HK-2 (cell line): ENCODE results near the gene CRMP1.

Source experiments
- DNase-seq: peaks from one replicate; pipeline ENCODE4 v3.0.0-alpha.2; 2018; ENCODE audit not compliant: unreplicated experiment

Gene CRMP1

DNA sequence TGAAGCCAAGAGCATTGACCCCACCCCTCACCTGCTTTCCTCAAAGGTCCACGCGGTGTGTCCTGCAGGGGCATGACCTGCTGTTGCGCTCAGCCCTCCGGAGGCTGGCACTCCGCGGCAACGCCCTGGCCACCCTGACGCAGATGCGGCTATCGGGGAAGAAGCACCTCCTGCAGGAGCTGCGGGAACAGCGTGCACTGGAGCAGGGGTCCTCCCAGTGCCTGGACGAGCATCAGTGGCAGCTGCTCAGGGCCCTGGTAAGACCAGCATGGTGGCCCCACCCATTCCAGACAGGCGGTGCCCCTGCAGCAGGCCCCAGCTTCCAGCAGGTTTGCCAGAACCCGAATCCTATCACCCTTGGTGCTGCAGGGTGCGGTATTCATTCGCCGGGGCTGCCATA lies 95.9 kb downstream of the CRMP1 start:
- DNase-seq: no peak

DNA sequence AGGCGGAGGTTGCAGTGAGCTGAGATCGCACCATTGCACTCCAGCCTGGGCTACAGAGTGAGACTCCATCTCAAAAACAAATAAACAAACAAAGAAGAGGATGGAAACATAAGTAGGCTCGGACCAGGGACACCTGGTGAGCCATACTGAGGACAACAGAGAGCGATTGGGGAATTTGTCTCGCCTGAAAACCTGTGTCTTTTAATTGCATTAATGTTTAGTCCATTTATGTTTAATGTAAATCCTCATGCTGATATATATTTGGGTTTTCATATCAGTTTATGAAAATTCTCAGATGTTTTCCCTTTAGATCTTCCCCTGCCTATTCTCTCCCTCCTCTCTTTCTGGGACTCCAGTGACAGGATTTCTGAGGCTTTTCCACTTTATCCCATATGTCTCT lies 97.3 kb downstream of the CRMP1 start:
- no peak for DNase-seq

DNA sequence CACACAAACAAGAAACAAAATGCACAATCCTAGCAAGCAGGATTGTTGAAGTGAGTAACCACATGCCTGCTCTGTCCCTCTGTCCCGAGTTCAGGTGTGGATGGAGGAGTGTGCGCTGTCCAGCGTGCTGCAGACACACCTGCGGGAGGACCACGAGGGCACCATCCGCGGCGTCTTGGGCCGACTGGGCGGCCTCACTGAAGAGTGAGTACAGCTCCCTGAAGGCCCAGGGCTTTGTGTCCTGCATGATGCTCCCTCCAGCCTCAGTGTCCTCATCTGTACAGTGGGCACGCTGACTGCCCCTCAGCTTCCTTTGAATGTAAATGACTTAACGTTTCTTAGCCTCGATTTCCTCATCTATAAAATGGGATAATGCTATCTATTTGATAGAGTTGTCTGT lies 99.4 kb downstream of the CRMP1 start:
- no peak for DNase-seq

DNA sequence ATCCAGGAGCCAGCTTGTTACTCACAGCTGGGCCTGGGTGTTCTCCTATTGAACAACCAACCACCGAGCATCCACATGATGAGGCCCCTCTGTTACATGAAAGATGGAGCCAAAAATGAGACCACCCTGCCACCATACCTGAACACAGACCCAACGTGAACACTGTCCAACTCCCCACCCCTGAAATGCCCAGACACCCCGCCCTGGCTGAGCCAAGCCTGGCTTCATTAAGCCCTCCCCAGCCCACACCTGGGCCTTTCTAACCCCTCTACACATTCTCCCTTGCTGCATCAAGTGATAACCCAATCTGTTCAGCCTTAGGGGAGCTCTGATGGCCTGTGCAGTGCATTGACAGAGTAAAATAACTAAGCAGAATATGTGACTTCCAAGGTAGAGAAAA lies 101.2 kb downstream of the CRMP1 start:
- DNase-seq: no peak

DNA sequence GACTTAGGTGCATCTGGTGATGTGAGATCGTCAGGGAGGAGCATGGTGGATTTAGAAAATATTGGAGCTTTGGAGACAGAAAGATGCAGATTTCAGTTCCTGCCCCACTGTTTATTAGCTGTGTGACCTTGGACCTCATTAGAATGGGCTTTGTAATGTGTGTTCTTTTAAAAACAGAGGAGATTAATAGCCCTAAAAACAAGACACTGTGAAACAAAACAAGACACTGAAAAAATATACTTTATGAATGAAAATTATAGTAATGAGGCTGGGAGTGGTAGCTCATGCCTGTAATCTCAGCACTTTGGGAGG lies 102.4 kb downstream of the CRMP1 start:
- no peak for DNase-seq

DNA sequence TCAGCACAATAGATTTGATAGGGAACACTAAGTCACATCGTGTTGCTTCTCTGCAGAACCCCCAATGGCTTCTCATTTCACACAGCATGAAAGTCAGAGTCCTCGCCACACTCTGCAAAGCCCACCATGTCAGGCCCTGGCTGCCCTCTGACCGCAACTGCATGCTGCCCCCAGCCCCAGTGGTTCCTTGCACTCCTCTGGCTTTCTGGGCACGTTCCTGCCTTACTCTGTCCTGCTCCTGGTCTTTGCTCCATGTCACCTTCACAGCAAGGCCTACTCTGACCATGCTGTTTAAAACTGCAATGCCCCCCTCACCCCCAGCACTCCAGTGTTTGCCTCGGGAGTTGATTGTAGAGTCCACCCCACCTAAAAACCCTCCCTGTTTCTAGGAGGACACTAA lies 103.7 kb downstream of the CRMP1 start:
- no peak for DNase-seq

DNA sequence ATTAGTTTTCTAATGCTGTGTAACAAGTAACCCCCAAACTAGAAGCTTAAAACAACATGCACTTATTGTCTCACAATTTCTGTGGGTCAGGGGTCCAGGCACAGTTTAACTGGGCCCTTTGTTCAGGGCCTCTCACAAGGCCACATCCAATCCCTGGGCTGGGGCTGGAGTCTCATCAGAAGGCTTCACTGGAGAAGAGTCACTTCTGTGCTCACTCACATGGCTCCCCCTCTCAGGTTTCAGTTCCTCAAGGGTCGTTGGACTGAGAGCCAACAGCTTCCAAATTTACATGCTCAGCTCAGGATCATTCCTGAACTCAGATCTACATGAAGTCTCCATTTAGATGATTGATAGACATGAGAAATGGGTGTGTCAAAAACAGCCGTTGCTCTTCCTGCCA lies 104.7 kb downstream of the CRMP1 start:
- DNase-seq: no peak

DNA sequence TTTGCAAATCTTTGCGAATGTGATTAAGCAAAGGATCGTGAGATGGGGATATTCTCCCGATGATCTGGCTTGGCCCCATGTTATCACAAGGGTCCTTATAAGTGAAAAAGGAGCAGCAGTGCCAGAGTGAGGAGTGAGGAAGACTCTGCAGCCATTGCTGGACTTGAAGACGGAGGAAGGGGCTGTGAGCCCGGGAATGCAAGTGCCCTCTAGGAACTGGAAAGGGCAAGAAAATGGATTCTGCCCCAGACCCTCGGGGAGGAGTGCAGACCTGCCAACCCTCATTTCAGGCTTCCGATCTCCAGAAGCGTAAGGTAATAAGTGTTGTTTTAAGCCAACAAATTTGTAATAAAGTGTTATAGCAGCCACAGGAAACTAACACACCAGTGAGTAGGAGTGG lies 105.6 kb downstream of the CRMP1 start:
- no peak for DNase-seq

DNA sequence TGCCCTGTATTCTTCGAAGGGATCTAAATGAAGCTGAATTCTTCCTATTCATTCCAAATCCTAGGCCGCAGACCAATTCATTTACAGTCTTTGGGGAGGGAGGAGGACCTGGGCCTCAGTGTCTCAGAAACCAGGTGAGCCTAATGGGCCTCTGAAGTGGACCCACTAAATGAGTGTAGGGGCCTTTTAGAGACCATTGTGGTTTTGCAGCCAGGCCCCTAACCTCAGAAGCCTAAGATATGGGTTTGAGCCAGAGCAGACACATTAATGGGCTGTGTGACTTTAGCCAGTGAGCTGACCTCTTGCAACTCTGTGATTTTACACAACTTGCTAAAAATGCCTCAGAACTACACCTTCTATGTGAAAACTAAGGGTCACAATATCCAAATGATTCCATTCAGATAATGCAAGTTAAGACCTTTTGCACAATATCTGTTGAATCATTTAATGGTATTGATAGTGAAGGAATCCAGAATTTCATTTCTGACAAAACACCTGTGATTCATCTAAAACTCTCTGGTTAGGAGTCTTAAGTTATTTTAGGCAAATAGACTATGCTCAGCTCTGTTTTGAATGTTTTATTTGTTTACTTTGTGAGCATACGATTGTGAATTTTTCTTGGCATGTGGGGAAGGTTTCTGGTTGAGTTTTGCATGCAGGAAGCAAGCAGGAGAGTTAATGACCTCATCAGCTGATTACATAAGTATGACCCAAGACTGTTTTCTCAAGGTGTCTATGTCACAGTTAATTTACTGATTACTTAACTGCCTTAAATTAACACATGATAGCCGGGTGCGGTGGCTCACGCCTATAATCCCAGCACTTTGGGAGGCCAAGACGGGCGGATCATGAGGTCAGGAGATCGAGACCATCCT lies 106.8 kb downstream of the CRMP1 start:
- DNase-seq: no peak

DNA sequence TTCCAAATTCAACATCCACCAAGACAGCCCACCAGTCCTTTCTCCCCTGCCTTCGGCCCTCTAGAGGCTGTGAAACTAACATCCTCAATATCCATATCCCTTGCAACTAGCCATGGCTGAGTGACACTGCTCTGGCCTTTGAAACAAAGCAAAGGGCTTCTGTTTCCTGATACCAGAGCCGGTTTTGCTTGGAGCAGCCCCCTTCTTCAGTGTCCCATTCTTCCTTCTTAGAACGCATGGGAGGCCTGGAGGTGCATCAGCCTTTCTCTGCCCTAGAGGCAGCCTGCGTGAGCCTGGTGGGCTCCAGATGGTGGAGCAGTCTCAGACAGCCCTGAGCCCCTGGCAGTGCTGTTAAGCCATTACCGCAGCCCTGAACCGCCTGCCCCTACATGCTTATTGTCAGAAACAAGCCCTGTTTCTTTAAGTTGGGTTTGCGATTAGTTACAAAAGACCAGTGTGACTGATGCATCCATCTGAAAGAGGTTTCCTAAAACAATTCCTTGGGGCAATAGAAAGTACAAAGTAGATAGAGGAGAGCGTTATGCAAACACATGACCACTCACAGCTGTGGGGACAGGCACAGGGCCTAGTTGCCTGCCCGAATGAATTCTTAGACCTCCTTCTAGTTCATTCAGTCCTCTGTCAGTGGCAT lies 107.8 kb downstream of the CRMP1 start:
- no peak for DNase-seq

DNA sequence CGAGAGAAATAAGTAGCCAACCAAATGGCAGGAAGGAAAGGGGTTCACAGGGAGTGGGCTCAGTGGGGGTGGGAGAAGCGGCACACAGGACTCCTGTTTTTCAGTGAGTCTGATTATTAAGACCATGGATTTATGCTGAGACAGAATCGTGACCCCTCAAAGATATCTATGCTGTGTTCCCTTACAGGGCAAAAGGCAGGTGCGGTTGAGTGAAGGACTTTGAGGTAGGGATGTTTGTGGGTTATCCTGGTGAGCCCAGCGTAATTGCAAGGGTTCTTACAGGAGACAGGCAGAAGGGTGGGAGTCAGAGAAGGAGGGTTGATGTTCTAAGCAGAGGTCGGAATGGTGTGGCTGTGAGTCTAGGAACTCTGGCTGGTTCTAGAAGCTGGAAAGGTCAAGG lies 108.9 kb downstream of the CRMP1 start:
- no peak for DNase-seq

DNA sequence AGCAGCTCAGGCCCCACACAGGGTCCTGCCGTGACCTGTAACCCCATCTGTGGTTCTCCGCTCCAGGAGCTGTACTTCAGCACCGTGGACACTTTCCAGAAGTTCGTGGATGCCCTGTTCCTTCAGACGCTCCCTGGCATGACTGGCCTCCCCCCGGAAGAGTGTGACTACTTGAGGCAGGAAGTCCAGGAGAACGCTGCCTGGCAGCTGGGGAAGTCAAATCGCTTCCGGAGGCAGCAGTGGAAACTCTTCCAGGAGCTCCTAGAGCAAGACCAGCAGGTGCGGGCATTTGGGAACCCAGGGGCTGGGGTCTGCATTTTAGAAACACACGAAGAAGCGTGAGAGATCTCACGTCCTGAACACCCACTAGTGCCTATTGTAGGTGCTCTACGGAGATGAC lies 109.4 kb downstream of the CRMP1 start:
- no peak for DNase-seq

DNA sequence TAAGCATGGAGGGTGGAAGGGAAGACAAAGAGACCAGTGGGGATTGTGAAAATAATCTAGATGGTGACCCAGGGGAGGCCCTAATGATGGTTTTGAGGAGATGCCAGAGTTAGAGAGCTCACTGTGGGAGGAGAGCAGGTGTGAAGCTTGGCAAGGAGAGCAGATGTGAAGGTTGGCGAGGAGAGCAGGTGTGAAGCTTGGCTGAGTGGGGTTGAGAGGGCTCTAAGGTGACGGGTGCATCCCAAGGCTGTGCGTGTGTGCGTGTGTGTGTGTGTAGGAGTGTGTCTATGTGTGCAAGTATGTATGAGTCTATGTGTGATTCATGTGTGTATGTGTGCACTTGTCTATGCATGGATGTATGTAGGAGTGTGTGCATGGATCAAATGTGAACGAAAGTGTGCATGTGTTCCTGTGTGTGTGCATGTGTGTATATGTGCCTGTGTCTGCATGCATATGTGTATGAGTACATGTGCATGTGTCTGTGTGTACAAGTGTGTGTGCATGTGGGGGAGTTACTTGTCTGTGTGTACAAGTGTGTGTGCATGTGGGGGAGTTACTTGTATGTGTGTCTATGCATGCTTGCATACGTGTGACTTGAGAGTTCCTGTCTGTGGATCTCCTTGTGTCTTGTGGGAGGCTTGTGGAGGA lies 109.9 kb downstream of the CRMP1 start:
- DNase-seq: no peak

DNA sequence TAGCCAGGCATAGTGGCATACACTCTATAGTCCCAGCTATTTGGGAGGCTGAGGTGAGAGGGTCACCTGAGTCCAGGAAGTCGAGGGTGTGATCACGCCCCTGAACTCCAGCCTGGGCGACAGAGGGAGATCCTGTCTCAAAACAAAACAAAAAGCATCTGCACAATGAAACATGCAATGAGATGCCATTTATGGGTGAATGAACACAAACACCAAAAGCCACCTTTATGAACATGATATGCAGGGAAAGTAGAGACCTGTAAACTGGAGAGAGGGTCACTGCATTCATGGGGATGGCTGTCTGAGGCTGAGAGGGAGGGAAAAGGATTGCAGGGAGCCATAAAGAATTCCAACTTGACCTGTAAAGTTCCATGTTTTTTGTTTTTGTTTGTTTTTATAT lies 111.2 kb downstream of the CRMP1 start:
- no peak for DNase-seq

DNA sequence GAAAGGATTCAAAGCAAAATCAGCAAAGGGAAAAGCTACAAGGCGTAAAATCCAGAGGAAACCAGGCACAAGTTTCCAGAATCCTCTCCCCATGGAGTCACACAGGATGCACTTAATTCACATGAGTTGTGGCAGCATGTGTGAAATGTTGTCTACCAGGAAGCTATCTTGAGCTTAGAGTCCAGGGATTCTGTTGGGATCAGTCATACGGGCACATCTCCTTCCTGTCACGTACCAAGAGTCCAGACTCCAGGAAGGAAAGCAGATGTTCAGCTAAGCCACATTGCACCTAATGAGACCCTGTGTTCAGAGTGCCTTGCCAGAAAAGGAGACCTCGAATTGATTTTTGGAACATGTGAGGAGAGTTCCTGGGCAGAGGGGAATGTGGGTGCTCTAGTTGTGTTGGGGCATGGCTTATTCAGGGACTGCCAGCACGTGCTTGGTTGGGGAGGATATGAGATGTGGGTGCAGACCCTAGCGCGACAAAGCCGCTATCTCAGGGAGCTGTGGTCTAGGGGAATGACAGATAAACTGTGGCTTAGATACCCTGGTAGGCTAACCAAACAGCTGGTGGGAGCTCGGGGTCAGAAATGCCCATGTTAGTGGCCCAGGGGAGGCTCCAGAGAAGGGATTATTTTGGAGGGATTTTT lies 111.9 kb downstream of the CRMP1 start:
- DNase-seq: no peak

DNA sequence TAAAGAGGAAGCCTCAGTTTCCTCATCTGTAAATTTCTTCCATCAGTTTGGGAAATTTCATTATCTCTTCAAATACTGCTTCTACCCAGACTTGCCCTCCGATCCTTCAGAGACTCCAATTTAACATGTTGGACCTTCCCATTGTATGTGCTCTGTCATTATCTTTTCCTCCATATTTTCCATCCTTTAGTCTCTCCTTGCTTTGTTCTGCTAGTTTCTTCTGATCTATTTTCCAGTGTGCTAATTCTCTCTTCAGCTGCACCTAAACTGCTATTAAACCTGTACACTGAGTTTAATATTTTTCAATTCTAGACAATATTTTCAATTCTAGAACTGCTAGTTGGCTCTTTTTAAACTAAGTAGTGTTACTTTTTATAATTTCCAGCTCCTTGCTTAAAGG lies 116.4 kb downstream of the CRMP1 start:
- DNase-seq: no peak

DNA sequence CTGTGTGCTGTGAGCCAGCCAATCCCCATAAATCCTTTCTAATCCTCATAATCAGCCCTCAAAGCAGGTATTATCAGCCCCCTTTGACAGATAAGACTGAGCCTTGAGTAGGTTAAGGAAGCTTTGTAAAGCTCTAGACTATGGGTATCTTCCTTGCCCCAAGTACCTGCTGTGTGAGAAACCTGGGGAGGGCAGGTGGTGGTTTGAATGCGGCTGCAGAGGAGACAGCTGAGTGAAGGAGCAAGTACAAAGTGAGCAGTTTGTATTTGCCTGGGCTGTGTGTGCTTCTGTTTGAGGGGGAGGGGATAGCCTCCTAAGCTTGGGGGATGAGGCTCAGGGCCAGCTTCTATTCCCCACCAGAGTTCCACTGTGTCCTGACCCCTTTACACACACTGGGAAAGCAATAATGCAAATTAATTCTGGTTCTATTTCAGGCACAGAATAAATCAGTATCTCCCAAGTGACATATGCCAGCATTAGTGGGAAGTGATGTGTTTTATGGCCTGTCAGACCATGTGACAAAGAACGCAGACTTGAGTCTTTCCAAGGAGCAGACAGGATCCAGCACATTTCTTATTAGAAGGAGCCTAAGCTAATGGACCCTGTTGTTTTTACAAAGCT lies 118.4 kb downstream of the CRMP1 start:
- DNase-seq: no peak

DNA sequence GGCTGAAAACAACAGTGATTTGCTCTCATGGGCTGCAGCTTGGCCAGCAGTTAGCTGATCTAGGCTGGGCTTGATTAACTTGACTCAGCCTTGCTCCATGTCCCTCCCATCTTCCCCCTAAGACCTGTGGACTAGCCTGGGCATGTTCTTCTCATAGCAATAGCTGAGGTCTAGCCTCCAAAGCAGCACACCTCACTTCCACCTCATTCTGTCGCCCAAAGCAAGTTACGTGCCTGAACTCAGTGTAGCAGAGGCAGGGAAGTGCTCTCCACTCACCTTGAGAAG lies 119.7 kb downstream of the CRMP1 start:
- DNase-seq: no peak

DNA sequence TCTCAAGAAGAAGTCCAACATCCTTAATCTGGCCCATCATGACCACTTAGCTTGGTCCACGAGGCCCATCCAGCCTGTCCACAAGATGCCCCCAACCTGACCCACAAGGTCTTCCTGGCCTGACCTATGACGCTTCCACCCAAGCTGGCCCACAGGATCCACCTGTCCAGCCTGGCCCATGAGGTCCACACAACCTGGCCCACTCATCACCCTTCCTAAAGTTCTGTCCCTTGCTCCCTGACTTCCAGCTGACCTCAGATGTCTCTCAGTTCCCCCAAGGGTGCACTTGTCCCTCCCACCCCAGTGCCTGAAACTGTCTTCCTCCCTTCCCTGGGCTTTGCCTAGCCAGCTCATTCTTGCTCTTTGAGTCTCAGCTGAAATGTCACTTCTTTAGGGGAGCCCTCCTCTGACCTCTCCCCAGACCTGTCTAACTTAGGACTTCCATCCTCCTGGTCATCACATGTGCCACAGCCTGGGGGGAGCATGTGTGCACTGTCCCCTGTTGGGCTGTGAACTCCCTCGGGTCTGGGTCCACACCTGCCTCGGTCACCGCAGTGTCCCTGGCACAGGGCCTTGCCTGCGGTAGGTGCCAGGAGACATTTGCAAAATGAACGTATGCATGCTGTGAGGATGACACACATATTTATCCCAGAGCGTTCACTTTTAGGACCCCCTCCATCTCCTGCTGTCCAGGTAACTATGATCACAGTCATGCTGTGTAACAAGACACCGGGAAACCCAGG lies 120.2 kb downstream of the CRMP1 start:
- no peak for DNase-seq
